Measurements from ENCODE around the gene UNK. TPM values are rescaled to one million over a fixed set of nuclear protein-coding genes. Genes with fewer than 3 reads are reported as not detected.
A peak's percentile ranks its signal among the peaks of the same experiment; 100 is the strongest.

The UNK gene
- total and polyA plus RNA-seq, 9 of the 15 experiments (the other 6 are each of a cell fraction or from before 2014, with no cell fraction given), result 12.8 to 38.6 (median 24.8) TPM

DNA sequence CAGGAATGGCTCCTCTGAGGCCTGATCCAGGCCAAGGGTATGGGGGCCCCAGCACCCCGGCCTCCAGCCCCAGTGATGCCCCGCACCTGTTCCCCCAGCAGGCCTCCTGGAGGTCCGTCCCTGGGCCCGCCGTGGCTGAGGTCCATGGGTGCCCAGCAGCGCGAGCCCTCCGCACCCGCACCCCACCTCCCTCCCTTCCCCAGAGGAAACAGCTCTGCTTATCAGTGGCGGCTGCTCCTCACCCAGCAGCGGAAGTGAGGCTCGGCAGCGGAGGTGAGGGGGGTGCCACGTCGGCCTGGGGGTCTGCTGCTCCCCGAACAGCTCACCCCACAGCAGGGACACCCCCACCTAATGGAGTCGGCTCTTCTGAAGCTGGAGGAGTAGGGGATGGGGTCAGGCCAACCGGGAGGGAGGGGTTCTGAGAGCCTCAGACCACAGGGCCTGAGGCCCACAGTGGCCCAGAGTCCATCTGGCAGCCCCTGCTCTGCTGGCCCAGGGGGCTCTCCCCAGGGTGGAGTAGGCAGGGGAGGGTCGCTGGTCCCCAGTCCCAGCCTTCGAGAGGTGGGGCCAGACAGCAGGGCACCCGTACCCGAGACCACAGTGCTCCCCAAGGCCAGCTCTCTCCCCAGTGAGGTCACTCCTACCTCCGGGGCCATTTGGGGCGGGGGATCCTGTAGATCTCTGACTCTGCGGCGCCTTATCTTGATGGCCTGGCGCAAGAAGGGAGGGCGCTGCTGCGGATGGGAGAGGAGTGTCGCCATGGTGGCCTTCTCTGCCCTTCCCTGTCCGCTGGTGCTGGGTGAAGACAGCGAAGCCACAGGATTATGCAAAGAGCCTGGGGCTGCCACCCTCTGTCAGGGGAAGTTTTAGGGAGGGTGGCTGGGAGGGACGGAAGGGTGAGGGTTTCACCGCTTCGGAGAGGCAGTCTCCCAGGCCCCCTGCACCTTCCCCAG is 59.2 kb downstream of the UNK start, which contains the start of gene UNC13D:
TSS of gene UNC13D (minus strand) at position 828 of the 953 bp plus-strand sequence. CDS start at position 761, 67 bp downstream.
- Histone ChIP-seq H3K4me1 (replicated peaks in 1 of 2; ENCODE audit: control insufficient read depth in 2 of 2, insufficient read depth in 2 of 2, low read length in 2 of 2) (peaks cover 28 to 80% of the 10 kb centered on the region in 2 experiments), H3K27ac (ENCODE audit: extremely low read depth, low read depth, low read length) (peak within 1 kb of the TSS; percentile 95), H3K4me3 (peak within 1 kb of the TSS; percentile 69), H2AFZ (ENCODE audit: low read depth, low read length) (peak within 1 kb of the TSS; percentile 81), H3K4me2 (ENCODE audit: insufficient read depth, low read length) (peak within 1 kb of the TSS; percentile 99), H4K20me1 (replicated peaks; ENCODE audit: control insufficient read depth, insufficient read depth, low read length) (no peaks in the 10 kb centered on the region), H3K9me1 (ENCODE audit: control insufficient read depth, insufficient read depth, low read length) (no peaks in the 10 kb centered on the region), H3K27me3 (ENCODE audit: control insufficient read depth in 2 of 2, insufficient read depth in 2 of 2, low read length in 2 of 2) (no peaks in the 10 kb centered on the region), H3K36me3 (ENCODE audit: control insufficient read depth, insufficient read depth, low read length) (peaks cover 61% of the 10 kb centered on the region), H3K79me2 (ENCODE audit: control insufficient read depth, insufficient read depth, low read length) (peaks cover 52% of the 10 kb centered on the region), H3K9me3 (replicated peaks; ENCODE audit: control insufficient read depth, insufficient read depth, low read depth, low read length) (no peaks in the 10 kb centered on the region), H3K9ac (ENCODE audit: insufficient read depth in 1 of 2, low read depth in 2 of 2, low read length in 2 of 2) (peak within 1 kb of the TSS; percentile 95 to 98)
- BruUV-seq (replicated peaks), result TSS peak; percentile 78
- POLR2A ChIA-PET, result interaction anchor here (0.6 to 8.5 kb wide), 18 partner anchors 9 to 86 kb away, joined by 3 to 145 read pairs (median 4); partner anchors contain the start of genes UNK and WBP2
- FAIRE-seq (peak; percentile 79), ATAC-seq (peak; percentile 72), DNase-seq (ENCODE audit: extremely low read depth in 1 of 4, low spot score in 3 of 4) (peak; percentile 81 to 89 (median 82))
- CTCF ChIA-PET (ENCODE audit: low intra/inter-chr PET ratio), result no interaction called here
- in situ Hi-C loops (cut with MboI), result no loop called here
- WGBS (ENCODE audit: insufficient coverage, low coverage, missing lambda C conversion rate), result under 1% methylated on average over 31 of the region's 35 CpGs
- intact Hi-C loops (cut with micrococcal nuclease), result no loop called here
- no peak for TF ChIP-seq ZNF3 (CRISPR knock-in tag; IDR thresholded peaks at IDR 0.05)
- TF ChIP-seq KLF6 (CRISPR knock-in tag; IDR thresholded peaks at IDR 0.05; ENCODE audit: borderline replicate concordance), result 0 out of 2 replicates have a peak, but pooled peaks have one; percentile 11
- peak; percentile 68; the same call in 1 of the 2 replicates for TF ChIP-seq OTX1 (CRISPR knock-in tag; IDR thresholded peaks at IDR 0.05)
- peak in 1 of 2 experiments; percentile 12; a peak in 1 of 4 replicates for TF ChIP-seq FOXA3 (CRISPR knock-in tag; conservative IDR thresholded peaks at IDR 0.05 in 1 of 2, IDR thresholded peaks at IDR 0.05 in 1 of 2)
- TF ChIP-seq PTTG1 (tag; IDR thresholded peaks at IDR 0.05; ENCODE audit: low read depth), result no peak
- no peak for TF ChIP-seq NCOA4 (IDR thresholded peaks at IDR 0.05; ENCODE audit: partially characterized antibody)
- TF ChIP-seq NUFIP1 (IDR thresholded peaks at IDR 0.05; ENCODE audit: partially characterized antibody), result no peak
- TF ChIP-seq HNRNPL (IDR thresholded peaks at IDR 0.05; ENCODE audit: low read depth, low read length), result no peak
- TF ChIP-seq DACH1 (IDR thresholded peaks at IDR 0.05; ENCODE audit: partially characterized antibody), result no peak
- TF ChIP-seq, protein P1, sequence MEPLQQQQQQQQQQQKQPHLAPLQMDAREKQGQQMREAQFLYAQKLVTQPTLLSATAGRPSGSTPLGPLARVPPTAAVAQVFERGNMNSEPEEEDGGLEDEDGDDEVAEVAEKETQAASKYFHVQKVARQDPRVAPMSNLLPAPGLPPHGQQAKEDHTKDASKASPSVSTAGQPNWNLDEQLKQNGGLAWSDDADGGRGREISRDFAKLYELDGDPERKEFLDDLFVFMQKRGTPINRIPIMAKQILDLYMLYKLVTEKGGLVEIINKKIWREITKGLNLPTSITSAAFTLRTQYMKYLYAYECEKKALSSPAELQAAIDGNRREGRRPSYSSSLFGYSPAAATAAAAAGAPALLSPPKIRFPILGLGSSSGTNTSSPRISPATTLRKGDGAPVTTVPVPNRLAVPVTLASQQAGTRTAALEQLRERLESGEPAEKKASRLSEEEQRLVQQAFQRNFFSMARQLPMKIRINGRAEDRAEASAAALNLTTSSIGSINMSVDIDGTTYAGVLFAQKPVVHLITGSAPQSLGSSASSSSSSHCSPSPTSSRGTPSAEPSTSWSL (CRISPR knock-in tag; IDR thresholded peaks at IDR 0.05; ENCODE audit: borderline replicate concordance), result 0 out of 2 replicates have a peak, but pooled peaks have one; percentile 15
- TF ChIP-seq, protein P2, sequence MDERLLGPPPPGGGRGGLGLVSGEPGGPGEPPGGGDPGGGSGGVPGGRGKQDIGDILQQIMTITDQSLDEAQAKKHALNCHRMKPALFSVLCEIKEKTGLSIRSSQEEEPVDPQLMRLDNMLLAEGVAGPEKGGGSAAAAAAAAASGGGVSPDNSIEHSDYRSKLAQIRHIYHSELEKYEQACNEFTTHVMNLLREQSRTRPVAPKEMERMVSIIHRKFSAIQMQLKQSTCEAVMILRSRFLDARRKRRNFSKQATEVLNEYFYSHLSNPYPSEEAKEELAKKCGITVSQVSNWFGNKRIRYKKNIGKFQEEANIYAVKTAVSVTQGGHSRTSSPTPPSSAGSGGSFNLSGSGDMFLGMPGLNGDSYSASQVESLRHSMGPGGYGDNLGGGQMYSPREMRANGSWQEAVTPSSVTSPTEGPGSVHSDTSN (CRISPR knock-in tag; IDR thresholded peaks at IDR 0.05; ENCODE audit: low read depth), result no peak
- TF ChIP-seq, protein P2 (tag; conservative IDR thresholded peaks at IDR 0.05; ENCODE audit: low read depth), result no peak
- TF ChIP-seq NEUROD1 (IDR thresholded peaks at IDR 0.05; ENCODE audit: borderline replicate concordance, low read depth, low read length, partially characterized antibody), result peak; percentile 30
- TF ChIP-seq, protein P3, sequence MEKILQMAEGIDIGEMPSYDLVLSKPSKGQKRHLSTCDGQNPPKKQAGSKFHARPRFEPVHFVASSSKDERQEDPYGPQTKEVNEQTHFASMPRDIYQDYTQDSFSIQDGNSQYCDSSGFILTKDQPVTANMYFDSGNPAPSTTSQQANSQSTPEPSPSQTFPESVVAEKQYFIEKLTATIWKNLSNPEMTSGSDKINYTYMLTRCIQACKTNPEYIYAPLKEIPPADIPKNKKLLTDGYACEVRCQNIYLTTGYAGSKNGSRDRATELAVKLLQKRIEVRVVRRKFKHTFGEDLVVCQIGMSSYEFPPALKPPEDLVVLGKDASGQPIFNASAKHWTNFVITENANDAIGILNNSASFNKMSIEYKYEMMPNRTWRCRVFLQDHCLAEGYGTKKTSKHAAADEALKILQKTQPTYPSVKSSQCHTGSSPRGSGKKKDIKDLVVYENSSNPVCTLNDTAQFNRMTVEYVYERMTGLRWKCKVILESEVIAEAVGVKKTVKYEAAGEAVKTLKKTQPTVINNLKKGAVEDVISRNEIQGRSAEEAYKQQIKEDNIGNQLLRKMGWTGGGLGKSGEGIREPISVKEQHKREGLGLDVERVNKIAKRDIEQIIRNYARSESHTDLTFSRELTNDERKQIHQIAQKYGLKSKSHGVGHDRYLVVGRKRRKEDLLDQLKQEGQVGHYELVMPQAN (IDR thresholded peaks at IDR 0.05; ENCODE audit: borderline replicate concordance), result 0 out of 2 replicates have a peak, but pooled peaks have one; percentile 24
